Measurements from ENCODE around the gene CUEDC1.

DNA sequence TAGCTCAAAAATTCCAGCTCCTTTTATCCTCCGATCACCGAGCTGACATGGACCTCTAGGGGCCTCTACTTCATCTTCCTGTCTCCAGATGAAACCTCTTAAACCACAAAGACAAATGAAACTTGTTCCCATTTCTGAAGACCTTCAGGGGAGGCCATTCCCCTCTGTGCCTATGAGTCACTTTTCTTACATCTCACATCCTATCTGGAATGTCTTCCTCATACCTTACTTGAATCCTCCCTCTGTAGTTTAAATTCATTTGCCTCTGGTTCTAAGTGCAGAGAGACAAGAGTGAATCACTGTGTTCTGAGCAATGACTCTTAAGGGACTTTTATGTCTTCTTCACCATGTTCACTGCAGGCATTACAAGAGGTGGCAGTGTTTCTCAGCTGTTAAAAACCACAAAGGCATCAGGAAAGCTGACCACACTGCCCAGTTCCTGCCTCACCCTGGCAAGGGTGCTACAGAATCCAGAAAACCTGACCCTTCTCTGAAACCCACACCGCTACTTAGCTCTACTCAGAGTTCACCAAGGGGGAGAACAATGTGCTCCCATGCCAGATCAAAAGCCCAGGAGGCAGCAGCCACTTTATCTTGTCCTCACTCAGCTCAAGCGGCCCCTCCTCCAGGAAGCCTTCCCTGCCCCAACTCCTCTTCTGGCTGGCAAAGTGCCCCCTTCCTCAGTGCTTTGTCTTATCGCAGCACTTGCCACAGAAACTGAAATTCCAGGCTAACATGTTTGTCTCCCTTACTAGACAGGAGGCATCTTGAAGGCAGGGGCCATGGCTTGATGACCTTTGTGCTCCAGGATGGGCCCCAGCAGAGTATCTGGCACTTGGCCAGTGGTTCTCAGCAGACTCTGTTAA, 6.4 kb downstream of the CUEDC1 start:
- TF ChIP-seq POLR2A (IDR thresholded peaks at IDR 0.05) (no peak), CTCF (IDR thresholded peaks at IDR 0.05) (no peak), EP300 (IDR thresholded peaks at IDR 0.05) (no peak)

Measured in ovary (tissue), 3 donors.